A673 (cell line): ENCODE measurements around the gene EMX1. TPM values are rescaled to one million over a fixed set of nuclear protein-coding genes. Genes with fewer than 3 reads are reported as not detected.

ENCODE experiments used
- BruUV-seq: library from RNA; stranded (reverse); fragments of 400-500 nt; replicated peaks from 2 replicates; lab custom pipeline; 2021; lab: Mats Ljungman, UMichigan
- CTCF ChIA-PET: fragments of 300-600 bp; sonication (Branson Sonifier 250); formaldehyde crosslinking; loops from one replicate; lab custom pipeline; 2022; ENCODE audit warnings: antibody characterized with exemption; lab: Charles Lee
- POLR2A ChIA-PET: fragments of 300-600 bp; sonication (Branson Sonifier 250); formaldehyde crosslinking; loops from one replicate; lab custom pipeline; 2022; ENCODE audit warnings: antibody characterized with exemption; ENCODE audit not compliant: low non-redundant PET; lab: Charles Lee
- DNase-seq: peaks from one replicate; pipeline ENCODE4 v3.0.0-alpha.2; 2015; ENCODE audit warnings: low spot score
- H3K27ac ChIP-seq: fragments of 200-600 bp; sonication (generic); 2 replicates; pipeline ENCODE4 v1.5.1; 2016; ENCODE audit warnings: mixed run types, low read depth, mild to moderate bottlenecking, mixed read lengths, antibody characterized with exemption, low read length; ENCODE audit not compliant: poor library complexity, severe bottlenecking
- H3K27me3 ChIP-seq: fragments of 200-600 bp; sonication (generic); replicated peaks from 2 replicates; pipeline ENCODE4 v1.6.1; 2017; ENCODE audit warnings: mixed run types, low read depth, mild to moderate bottlenecking, mixed read lengths, antibody characterized with exemption, low read length; ENCODE audit not compliant: insufficient read depth, poor library complexity
- H3K36me3 ChIP-seq: fragments of 200-600 bp; sonication (generic); 2 replicates; pipeline ENCODE4 v1.6.1; 2016; ENCODE audit warnings: mixed run types, mild to moderate bottlenecking, mixed read lengths, antibody characterized with exemption, low read length; ENCODE audit not compliant: insufficient read depth, poor library complexity, severe bottlenecking
- H3K4me1 ChIP-seq: fragments of 200-600 bp; sonication (generic); 2 replicates; pipeline ENCODE4 v1.6.1; 2017; ENCODE audit warnings: mixed run types, mild to moderate bottlenecking, mixed read lengths, antibody characterized with exemption, low read length; ENCODE audit not compliant: insufficient read depth, poor library complexity, severe bottlenecking
- H3K4me3 ChIP-seq: fragments of 200-600 bp; sonication (generic); 2 replicates; pipeline ENCODE4 v1.5.1; 2016; ENCODE audit warnings: low read depth, mixed run types, mild to moderate bottlenecking, mixed read lengths, low read length; ENCODE audit not compliant: poor library complexity, severe bottlenecking
- H3K9me3 ChIP-seq: fragments of 200-600 bp; sonication (generic); 2 replicates; pipeline ENCODE4 v1.6.1; 2016; ENCODE audit warnings: mixed run types, low read depth, mild to moderate bottlenecking, mixed read lengths, antibody characterized with exemption, low read length; ENCODE audit not compliant: poor library complexity, severe bottlenecking
- EZH2 ChIP-seq: fragments of 200-600 bp; sonication (generic); IDR thresholded peaks from 2 replicates; pipeline ENCODE4 v1.6.1; 2017; ENCODE audit warnings: borderline replicate concordance, low read depth, mild to moderate bottlenecking, mixed read lengths, antibody characterized with exemption, low read length; ENCODE audit not compliant: poor library complexity, severe bottlenecking
- intact Hi-C: fragments of 100-400 bp; cut with micrococcal nuclease; formaldehyde crosslinking; loops from one replicate; pipeline ENCODE4 v1.10.0; 2022; ENCODE audit not compliant: unreplicated experiment
- total RNA-seq: library from RNA; stranded (reverse); gene quantifications from 2 replicates; pipeline ENCODE4 v1.2.3, GENCODE V29; 2021
- TF ChIP-seq, protein P1 (sequence below): fragments of 300-800, 200-600 bp; sonication (generic); conservative IDR thresholded peaks from 2 replicates; pipeline ENCODE4 v1.5.1; 2017; ENCODE audit warnings: low read depth, mild to moderate bottlenecking, antibody characterized with exemption, low read length, moderate library complexity, mixed read lengths

The EMX1 gene
- total RNA-seq, 1 experiment from 2014 or later: not detected

DNA sequence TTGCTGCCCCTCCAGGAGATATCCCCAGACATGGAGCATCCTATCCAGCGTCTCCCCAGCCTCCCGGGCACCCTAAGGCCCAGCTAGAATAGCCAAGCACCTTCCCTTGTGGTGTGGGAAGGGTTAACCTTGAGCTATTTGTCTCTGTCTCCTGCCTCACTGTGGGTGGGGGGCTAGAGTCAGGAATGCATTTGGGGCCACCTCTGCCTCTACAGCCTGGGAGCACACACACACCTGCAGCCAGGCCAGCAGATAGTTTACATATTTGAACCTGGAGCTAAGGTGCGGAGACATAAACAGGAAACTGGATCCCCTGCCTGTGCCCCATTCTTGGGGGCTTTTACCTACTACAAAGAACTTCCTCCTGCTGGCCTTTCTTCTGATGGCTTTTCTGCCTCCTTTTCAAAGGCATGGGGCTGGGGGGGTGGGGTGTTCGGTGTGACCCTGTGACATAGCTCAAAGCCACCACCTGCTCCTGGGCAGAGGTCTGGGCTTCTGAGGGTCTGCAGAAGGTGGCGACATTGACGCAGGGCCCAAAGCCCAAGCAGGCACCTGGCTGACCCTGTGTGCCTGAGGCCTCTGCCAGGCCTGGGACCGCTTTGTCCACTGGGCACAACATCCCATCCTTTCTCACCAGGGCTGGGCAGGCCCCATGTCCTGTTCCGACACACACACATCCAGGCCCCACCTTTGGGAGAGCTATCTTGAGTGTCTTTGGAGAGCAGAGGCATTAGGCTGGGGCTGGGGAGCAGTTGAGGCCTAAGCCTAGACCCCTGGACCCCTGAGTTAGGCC is 34.2 kb downstream of the EMX1 start:
- DNase-seq: no peak
- POLR2A ChIA-PET: no interaction called here
- intact Hi-C loops: no loop called here

DNA sequence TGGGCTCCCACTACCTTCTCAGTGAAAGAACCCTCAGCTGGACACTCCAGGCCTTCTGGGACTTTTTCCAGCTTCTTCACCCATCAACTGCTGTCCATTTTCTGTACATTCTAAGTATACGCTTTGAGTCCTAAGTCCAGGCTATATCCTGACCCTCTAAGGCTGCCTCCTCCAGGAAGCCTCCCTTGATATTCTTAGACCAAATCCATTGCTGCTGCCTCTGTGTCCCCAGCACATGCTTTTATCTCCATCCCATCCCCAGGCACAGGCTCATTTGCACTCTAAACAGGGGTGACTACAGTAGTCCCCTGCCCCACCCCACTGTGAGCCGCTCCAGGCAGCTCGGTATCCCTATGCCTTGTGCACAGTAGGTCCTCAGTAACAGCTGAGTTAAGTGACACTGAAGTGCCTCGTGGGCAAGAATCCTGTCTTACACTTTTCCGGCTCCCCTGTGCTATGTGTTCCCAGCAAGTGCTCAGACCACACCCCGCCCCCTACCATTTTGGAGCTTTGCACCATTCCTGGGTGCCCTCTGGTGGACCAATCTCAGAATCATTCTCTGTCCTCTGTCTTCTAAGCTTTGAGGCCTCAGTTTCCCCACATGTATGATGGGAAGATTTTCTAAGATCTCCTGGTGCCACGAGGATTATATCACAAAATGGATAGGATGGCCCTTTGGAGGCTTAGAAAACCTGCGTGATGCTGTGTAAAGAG is 34.9 kb downstream of the EMX1 start:
- H3K36me3 ChIP-seq: no peaks in the 10 kb centered on the region
- no peak overlapping the region for H3K4me3 ChIP-seq
- H3K4me1 ChIP-seq: no peaks in the 10 kb centered on the region
- no TSS peak for BruUV-seq
- no peak overlapping the region for H3K27ac ChIP-seq
- intact Hi-C loops: no loop called here
- CTCF ChIA-PET: interaction anchor here (1.0 kb wide), 1 partner anchor 59 kb away, joined by 3 read pairs; no protein-coding TSS in a partner anchor
- H3K27me3 ChIP-seq: no peaks in the 10 kb centered on the region
- TF ChIP-seq, protein P1, sequence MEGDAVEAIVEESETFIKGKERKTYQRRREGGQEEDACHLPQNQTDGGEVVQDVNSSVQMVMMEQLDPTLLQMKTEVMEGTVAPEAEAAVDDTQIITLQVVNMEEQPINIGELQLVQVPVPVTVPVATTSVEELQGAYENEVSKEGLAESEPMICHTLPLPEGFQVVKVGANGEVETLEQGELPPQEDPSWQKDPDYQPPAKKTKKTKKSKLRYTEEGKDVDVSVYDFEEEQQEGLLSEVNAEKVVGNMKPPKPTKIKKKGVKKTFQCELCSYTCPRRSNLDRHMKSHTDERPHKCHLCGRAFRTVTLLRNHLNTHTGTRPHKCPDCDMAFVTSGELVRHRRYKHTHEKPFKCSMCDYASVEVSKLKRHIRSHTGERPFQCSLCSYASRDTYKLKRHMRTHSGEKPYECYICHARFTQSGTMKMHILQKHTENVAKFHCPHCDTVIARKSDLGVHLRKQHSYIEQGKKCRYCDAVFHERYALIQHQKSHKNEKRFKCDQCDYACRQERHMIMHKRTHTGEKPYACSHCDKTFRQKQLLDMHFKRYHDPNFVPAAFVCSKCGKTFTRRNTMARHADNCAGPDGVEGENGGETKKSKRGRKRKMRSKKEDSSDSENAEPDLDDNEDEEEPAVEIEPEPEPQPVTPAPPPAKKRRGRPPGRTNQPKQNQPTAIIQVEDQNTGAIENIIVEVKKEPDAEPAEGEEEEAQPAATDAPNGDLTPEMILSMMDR: no peak
- TF ChIP-seq EZH2: no peak
- no peak for DNase-seq
- no peaks in the 10 kb centered on the region for H3K9me3 ChIP-seq
- POLR2A ChIA-PET: no interaction called here

More for the DNA sequence above, 34.2 kb downstream of the EMX1 start:
- Histone ChIP-seq H3K27me3 (no peaks in the 10 kb centered on the region), H3K36me3 (no peaks in the 10 kb centered on the region), H3K4me3 (no peak overlapping the region), H3K4me1 (no peaks in the 10 kb centered on the region), H3K9me3 (no peaks in the 10 kb centered on the region), H3K27ac (no peak overlapping the region)
- BruUV-seq: no TSS peak
- CTCF ChIA-PET: no interaction called here
- no peak for TF ChIP-seq EZH2
- TF ChIP-seq, protein P1: no peak

DNA sequence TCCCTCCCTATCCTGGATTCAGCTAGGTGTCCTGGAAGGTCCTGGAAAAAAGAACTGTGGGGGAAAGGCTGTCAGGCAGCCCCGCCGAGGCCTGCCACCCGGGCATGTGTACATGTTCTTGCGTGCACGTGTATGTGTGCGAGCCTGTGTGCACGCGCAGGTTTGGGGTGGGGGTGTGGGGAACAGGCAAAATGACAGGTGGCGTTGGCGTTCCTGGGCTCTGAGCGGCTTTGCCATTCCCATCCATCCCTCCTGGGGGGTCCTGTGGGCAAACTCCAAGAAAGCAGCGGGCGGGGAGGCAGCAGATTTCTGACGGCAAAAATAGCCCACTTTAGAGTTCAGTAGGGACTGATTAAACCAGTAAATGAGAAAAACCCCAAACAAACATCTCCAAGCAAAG is 35.6 kb downstream of the EMX1 start:
- DNase-seq: no peak
- Histone ChIP-seq H3K4me3 (no peak overlapping the region), H3K36me3 (no peaks in the 10 kb centered on the region), H3K27me3 (no peaks in the 10 kb centered on the region), H3K9me3 (no peaks in the 10 kb centered on the region), H3K27ac (no peak overlapping the region), H3K4me1 (no peaks in the 10 kb centered on the region)
- BruUV-seq: no TSS peak
- POLR2A ChIA-PET: no interaction called here
- intact Hi-C loops: no loop called here
- CTCF ChIA-PET: interaction anchor here (1.0 kb wide), 1 partner anchor 60 kb away, joined by 3 read pairs; no protein-coding TSS in a partner anchor
- TF ChIP-seq EZH2: no peak
- TF ChIP-seq, protein P1: no peak
